Measurements from ENCODE around the gene DIO3.

DIO3 gene

GRCh38 chr14:101595349-101595748 is 34.1 kb downstream of the DIO3 start:
- in situ Hi-C loops (cut with MboI; ENCODE audit: low sequenced_read_pairs): no loop called here

- in situ Hi-C loops (cut with MboI; ENCODE audit: low sequenced_read_pairs): no loop called here
These were observed 34.8 kb downstream of the DIO3 start for GRCh38 chr14:101595887-101596721.

- in situ Hi-C loops (cut with MboI; ENCODE audit: low sequenced_read_pairs): no loop called here
These were observed 35.4 kb downstream of the DIO3 start for GRCh38 chr14:101596742-101597141.

- in situ Hi-C loops (cut with MboI; ENCODE audit: low sequenced_read_pairs): no loop called here
These were observed 36.9 kb downstream of the DIO3 start for GRCh38 chr14:101598159-101598558.

GRCh38 chr14:101598571-101599233 is 37.4 kb downstream of the DIO3 start:
- in situ Hi-C loops (cut with MboI; ENCODE audit: low sequenced_read_pairs): no loop called here

DNA sequence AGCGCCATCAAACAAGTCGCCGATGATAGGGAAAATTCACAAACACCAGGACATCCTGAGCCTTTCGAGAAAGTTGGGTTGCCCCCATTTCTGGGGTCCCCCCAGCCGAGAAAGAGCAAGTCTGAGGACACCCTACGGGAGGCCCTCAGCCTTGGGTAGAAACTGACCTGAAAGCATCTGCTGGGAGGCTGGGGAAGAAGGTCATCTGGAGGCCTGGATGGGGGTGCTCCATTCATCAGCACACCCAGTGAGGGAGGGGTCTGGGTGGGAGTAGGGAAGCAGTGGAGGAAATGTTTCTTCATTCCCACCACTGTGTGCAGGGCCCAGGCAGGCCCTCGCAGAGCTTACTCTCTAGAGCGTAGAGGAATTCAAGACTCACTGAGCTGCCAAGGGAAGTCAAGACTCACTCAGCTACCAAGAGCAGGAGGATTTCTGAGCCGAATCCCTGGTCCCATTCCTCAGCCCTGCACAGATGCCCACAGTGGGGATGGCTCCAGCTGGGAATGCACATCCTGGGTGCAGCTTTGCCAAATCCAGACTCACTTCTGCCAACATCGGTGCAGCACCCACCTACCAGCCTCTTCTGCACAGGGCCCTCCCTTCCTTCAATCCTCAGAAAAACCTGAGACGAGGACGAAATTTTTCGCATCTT is 38.1 kb downstream of the DIO3 start:
- in situ Hi-C loops (cut with MboI; ENCODE audit: low sequenced_read_pairs): no loop called here

DNA sequence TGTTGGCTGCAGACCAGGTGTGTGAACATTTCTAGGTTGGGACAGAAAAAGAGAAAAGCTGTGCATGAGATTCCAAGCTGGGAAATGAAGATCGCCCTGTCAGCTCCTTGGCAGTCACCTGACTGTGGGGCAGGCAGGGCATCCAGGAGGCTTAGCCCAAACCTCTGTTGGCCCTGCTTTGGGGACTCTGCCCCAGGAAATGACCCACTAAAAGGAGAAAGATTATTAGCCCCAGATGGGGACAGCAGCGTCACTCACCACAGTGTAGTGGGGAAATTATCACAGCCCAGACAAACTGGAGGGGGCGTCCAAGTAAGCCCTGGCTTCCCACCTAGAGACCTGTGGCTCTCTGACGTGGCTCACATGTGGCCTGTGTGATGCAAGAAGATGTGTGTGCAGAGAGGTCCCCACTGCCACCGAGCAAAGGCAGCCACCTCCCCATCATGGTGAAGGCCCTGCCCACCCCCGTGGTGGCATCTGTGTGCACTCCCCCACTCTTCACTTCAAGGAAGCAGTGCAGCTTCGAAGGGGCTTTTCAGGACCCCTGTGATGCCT is 39.1 kb downstream of the DIO3 start:
- in situ Hi-C loops (cut with MboI; ENCODE audit: low sequenced_read_pairs): no loop called here

- in situ Hi-C loops (cut with MboI; ENCODE audit: low sequenced_read_pairs): no loop called here
These were observed 39.8 kb downstream of the DIO3 start for GRCh38 chr14:101600891-101601605.

DNA sequence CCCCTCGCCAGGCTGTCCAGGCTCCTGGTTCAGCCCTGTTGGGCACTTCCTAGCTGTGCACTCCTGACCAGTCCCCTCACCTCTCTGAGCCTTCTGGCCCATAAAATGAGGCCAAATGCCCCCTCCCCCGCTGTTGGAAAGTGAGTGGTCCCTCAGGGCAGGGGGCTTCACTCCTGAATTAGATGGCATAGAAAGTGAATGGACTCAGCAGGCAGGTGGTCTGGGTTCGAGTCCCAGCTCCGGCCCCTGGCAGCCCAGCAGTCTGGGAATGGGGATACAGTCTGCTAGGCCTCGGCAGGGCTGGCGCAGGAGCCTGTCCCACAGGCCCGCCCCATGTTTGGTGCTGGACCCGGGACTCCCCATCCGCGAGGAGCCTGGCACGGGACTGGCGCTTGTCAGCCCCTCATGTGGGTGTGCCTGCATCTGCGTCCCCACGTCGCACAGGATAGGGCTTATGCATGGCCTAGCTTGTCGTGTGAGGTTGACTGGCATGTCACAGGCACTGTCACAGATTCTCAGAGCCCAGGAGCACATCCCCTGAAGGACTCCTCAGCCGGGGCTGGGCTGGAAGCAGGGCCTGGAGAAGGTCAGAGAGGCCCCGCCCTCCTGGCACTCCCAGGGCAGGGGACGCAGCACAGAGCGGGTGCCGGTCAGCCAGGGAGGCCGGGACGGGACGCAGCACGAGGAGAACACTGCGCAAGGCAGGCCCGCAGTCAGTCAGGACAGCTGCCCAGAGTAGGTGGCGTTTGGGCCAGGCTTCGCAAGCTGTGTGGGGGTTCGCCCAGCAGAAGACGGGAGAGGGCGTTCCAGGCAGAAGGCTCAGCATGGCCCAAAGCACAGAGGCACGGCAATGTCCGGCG is 40.5 kb downstream of the DIO3 start:
- in situ Hi-C loops (cut with MboI; ENCODE audit: low sequenced_read_pairs): no loop called here

- in situ Hi-C loops (cut with MboI; ENCODE audit: low sequenced_read_pairs): no loop called here
These were observed 41.2 kb downstream of the DIO3 start for GRCh38 chr14:101602466-101602840.

DNA sequence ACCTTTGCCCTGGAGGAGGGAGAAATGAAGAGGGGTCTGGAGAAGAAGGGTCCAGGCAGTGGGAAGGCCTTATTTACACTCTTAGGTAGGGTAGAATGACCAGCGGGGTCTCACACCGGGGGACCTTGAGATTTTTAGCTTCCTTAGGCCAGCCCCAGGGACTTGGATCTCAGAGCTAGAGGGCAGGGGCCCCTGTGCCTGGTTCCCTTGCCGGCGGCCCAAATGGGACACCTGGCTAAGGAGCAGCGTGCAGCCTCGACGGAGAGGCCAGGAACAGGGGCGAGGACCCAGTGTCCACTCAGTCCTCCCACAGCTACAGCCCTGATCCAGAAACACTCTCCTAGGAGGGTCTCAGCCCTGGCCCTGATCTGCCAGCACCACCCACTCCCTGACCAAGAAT is 41.8 kb downstream of the DIO3 start:
- in situ Hi-C loops (cut with MboI; ENCODE audit: low sequenced_read_pairs): no loop called here

GRCh38 chr14:101604228-101604934 is 43.1 kb downstream of the DIO3 start:
- in situ Hi-C loops (cut with MboI; ENCODE audit: low sequenced_read_pairs): no loop called here

DNA sequence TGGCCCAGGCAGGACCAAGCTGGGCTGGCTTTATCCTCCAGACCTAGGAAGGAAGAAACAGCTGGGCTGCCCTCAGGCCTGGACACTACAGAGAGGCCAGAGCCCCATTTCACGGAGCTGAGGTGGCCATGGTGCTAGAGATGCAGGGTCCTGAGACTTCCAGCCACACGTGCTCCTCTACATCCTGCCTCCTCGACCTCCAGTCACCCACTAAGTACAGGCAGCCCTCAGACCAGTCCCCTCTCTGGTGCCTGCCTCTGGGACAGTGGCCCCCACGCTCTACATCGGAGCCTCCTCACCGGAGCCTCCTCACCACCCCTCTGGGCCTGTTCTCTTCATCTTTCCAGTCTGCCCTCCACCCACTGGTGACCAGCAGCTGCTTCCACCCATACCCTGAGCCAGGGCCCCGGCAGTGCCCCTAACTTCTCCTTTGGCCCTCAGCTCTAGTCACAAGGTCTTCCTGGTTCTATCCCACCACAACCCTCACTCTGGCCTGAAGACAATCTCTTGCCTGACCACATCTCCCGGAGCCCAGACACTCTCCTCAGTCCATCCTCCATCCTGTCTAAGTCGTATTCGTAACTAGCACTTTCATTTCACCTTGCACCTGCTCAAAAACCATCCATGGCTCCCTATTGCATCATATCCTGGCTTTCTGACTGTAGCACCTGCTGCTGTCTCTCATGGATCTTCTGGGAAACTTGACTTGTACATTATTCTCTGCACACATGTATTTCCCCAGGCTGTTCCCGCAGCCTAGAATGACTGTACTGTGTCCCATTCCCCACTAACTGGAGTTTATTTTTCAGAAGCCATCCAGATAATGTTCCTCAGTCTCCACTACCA is 43.9 kb downstream of the DIO3 start:
- in situ Hi-C loops (cut with MboI; ENCODE audit: low sequenced_read_pairs): no loop called here

DNA sequence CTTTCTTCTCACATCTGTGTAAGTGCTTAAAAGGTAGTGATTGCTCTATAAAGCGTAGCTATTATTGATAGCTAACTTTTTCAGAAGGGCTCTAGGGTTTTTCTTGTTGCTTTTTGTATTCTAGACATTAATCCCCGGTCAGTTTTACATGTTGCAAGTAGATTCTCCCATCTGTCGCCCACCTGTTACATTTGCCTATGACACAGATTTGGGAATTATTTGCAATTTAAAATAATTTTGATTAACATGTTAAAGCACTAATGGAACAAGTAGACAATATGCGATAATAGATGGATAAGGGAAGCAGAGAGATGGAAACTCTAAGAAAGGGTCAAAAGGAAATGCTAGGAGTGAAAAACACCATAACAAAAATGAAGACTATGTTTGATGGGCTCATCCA is 44.5 kb downstream of the DIO3 start:
- in situ Hi-C loops (cut with MboI; ENCODE audit: low sequenced_read_pairs): no loop called here

Measured in HL-60/S4 (cell line).